Glomerular visceral epithelial cell (primary cell): ENCODE results near the gene SDR39U1.
A peak's percentile ranks its signal among the peaks of the same experiment; 100 is the strongest.

Source experiments
- DNase-seq: peaks from one replicate; pipeline ENCODE4 v3.0.0-alpha.2; 2016; ENCODE audit errors: extremely low spot score

The SDR39U1 gene

DNA sequence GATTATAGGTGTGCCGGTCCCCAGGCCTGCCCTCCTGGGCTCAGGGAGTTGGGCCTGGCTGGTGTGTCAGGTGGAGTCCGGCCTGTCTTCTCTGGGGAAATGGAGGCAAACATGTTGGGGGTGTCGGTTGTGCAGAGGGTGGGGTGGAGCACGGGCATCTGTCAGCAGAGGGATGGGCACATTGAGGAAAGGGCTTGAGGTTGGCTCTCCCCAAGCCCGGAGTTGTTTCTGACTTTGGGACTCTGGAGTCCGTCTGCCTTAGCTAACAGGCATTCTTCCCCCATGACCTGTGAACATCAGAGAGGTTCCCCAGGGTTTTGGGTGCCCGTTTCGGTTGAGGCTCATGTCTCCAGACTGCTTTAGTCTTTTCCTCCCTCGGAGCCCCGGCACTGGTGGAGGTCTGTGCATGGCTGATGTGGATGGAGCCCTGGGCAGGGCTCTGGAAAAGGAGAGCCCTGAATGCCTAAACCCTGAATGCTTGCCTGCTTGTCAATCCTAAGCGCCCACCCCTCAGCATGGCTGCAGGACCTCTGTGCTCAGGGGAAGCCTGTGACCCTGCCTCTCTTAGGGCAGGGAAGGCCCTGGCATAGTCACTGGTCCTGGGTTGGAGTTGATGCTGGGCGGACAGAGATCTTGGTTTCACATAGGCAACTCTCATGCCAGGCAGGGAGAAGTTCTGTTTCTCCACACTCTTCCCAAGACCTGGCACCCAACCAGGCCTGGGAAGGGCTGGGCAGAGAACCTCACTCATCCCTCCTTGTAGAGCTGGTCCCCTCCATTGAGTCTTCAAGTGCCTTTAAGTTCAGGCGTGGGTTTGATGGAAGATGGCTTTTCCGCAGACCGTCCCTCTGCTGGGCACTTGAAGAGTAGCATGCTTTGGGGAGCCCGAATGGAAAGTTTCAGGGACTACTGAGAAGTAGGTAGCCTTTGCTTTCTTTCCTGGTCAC lies 30.9 kb downstream of the SDR39U1 start:
- peak; percentile 24 for DNase-seq

- DNase-seq: no peak
Measured at GRCh38 chr14:24409956-24410355, 32.6 kb downstream of the SDR39U1 start.

DNA sequence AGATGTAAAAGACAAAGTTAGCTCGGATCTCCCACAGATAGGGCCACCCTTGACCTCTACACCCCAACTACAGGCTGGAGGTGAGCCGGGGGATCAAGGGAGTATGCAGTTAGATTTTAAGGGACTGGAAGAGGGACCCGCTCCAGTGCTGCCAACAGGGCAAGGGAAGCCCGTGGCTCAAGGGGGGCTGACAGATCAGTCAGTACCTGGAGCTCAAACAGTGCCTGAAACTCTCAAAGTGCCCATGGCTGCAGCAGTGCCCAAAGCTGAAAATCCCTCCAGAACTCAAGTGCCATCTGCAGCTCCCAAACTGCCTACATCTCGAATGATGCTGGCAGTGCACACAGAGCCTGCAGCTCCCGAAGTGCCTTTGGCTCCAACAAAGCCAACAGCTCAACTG lies 33.4 kb downstream of the SDR39U1 start:
- no peak for DNase-seq

DNA sequence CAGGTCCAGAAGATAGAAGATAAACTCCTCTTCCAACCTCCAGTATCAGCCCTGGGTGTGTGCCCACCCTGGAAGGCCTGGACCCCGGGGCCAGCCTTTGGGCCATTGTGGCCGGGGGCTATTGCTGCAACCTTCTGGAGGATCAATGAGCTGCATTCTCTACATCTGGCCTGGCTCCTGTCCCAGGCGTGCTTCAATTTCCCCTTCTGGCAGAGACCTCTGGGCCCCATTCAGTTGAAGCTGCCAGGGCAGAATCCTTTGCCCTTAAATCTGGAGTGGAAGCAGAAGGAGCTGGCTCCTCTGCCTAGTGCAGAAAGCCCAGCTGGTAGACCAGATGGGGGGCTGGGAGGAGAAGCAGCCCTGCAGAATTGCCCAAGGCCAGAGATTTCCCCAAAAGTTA lies 33.8 kb downstream of the SDR39U1 start:
- DNase-seq: no peak

DNA sequence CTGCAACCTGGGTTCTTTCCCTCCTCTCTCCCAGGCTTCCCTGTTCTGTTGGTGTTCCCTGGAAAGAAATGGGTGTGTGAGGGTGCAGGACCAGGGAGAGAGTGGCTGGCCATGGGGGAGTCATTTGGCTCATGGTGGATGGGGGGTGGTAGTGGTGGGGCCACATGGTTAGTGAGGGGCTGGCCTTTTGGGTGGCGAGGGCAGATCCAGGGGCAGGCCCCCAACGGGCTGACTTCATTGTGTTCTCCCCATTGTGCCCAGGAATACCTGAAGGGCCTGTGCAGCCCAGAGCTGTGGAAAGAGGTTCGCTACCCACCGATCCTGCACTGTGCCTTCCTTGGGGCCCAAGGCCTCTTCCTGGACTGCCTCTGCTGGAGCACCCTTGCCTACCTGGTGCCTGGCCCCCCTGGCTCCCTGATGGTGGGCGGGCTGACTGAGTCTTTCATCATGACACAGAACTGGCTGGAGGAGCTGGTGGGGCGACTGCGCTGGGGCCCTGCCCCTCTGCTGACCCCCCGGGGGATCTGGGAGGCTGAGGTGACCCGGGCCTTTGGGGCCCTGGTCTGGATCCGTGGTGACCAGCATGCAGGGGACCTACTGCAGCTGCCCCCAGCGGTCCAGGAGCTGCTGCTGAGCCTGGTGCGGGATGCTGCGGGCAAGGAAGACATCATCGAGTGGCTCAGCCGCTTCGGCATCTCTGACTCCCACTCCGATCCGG lies 34.8 kb downstream of the SDR39U1 start:
- DNase-seq: no peak

DNA sequence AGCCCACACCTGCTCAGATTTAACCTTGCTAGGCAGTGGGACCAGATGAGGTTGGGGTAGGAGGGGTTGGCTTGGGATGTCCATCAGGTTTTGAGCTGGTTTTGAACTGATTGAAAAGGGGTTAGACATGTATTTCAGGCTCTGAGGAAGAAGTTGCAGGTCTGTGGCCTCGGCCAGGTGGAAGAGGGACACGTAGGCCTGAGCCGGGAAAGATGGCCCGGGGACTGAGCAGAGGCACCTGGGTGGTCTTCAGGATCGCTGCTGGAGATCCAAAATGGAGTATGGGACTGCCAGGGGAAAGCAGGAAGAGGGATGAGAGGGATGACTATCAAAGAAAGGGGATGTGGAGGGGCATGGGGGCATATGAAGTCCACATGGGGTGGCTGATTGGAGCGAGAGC lies 36.2 kb downstream of the SDR39U1 start:
- no peak for DNase-seq

DNA sequence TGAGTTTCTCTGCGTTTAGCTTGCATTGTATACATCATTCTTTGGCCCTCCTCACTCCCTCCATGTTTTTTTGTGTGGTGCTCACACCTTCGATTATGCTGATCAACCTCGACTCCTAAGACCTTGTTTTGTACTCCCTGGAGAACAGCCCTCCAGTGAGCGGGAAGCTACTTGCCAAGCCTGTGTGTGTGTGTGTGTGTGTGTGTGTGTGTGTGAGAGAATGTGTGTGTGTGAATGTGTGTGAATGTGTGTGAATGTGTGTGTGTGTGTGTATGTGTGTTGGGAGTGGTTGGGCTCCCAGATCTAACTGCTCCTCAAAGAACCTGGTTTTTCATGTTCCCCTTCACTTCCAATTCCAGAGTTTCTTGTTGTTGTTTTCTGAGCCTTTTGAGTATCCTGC lies 37.8 kb downstream of the SDR39U1 start:
- no peak for DNase-seq

DNA sequence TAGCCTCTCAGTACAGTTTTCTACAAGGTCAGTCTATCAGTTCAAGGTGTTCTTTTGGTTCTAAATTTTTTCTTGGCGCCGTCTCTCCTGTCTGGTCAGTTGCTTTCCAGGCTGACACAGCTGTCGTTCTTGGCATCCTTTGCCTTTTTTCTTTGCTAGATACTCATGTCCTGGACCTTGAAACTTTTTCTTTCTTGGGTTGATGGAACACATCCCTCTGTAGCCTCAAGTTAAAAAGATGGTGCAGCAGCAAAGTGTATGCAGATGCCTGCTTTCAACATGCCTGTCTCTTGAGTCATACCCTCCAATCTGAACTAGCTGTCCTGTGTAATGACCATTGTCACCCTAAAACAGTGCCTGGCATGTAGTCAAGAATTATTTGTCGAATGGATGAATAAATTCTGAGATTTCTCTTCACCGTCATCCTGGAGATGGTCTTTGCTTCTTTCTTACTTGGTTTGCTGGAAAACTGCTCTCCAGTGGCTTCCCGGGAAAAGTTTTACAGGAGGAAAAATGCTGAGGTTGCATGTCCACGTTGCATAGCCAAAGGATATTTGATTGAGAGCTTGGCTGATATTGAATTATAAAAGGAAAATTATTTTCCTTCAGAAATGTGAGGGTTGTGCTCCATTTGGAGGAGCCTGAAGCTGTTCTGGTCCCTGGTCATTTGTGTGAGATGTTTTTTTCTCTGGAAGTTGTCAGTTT lies 39.1 kb downstream of the SDR39U1 start:
- DNase-seq: no peak

- no peak for DNase-seq
Measured at GRCh38 chr14:24401810-24402702, 40.5 kb downstream of the SDR39U1 start.

GRCh38 chr14:24399999-24400718 lies 42.4 kb downstream of the SDR39U1 start:
- no peak for DNase-seq

DNA sequence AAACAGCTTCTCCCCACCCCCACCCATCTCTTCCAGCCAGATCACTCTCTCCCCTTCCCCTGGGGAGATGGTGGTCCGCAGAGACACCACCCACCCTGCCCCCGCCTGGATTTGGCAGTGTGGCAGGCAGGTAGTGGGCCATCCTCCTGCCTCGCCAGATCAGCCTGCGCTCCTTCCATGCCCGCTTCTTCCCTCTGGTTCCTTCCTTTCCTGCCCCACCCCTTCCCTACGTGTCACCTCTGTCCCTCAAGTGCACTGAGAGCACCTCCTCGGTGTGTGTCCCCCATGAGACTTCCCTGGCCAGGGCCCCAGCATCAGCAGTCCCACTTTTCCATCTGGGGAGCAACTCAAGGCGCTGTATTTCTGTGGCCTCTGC lies 43.1 kb downstream of the SDR39U1 start:
- no peak for DNase-seq

DNA sequence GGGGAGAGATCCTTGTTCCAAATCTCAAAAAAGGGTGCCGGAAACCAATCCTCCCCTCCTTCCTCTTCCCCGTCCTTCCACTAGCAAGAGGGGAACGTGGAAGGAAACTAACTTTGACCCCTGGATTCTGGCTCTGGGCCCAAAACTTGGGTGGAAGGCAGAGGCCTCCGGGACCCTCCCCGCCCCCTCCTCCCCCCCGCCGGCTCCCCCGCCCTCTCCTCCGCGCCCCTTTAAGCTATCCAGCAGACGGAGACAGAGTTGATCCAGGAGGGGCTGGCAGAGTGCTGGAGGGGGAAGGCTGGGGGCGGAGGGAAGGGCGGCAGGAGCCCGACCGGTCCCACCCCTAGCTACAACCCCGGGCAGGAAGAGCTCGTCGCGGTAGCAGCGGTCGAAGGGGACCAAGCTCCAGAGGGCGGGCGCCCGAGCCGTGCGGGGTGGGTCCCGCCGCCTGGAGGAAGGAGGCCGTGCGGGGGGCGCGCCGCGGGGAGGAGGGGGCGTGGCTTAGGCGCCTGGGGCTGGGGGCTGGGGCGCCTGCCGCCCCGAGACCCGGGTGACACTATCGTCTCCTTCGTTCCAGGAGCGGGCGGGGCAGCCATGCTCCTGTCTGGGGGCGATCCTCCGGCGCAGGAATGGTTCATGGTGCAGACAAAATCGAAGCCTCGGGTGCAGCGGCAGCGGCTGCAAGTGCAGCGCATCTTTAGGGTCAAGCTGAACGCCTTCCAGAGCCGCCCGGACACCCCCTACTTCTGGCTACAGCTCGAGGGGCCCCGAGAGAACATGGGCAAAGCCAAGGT lies 43.7 kb downstream of the SDR39U1 start, which contains the start of gene NYNRIN:
TSS of gene NYNRIN (plus strand) at position 351 of the 794 bp plus-strand sequence. CDS start at position 595, 244 bp downstream.
- DNase-seq: no peak

DNA sequence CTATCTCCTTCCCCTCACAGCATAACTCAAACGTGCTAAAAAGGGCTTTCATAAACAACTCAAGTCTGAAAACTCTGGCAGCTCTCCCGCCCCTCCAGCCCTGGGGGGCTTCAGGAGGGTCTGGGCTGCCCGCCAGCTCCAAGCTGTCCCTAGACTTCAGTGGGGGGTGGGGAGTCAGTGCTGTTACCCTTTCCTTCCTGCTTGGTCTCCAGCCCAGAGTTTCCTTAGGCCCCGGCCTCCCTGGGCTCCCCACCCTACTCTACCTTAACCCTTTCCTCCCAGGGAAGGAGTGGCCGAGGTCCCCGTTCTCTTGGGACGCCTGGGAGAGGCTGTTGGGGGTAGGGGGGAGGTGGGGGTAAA lies 44.3 kb downstream of the SDR39U1 start:
- no peak for DNase-seq

DNA sequence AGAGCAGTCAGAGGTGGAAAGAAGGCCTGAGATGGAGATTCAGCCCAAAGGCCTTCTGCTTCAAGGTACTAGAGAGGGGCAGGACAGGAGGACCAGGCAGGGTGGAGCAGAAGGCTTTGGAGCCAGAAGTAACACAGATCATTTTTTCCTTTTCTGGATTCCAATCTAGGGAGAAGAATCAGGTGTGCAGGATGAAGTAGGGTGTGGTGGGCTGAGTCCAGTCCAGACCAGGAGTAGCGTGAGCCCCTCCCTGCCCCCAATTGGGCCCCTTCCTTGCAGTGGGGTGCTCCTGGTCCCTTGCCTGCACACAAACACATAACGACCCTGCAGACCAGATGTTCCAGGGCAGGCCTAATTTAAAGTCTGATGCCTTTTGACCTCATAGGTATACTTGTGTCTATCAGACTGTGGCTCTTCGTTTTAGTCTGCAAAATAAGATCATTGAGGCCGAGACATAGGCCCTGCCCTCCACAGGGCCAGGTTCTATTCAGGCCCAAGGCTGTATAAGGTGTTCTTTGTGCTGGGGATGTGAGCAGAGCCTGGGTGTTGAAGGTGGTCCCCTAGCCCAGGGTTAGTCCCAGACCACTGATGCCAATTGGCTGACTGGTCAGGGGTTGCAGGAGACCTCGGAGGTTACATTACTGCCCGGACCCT lies 44.8 kb downstream of the SDR39U1 start:
- DNase-seq: no peak

DNA sequence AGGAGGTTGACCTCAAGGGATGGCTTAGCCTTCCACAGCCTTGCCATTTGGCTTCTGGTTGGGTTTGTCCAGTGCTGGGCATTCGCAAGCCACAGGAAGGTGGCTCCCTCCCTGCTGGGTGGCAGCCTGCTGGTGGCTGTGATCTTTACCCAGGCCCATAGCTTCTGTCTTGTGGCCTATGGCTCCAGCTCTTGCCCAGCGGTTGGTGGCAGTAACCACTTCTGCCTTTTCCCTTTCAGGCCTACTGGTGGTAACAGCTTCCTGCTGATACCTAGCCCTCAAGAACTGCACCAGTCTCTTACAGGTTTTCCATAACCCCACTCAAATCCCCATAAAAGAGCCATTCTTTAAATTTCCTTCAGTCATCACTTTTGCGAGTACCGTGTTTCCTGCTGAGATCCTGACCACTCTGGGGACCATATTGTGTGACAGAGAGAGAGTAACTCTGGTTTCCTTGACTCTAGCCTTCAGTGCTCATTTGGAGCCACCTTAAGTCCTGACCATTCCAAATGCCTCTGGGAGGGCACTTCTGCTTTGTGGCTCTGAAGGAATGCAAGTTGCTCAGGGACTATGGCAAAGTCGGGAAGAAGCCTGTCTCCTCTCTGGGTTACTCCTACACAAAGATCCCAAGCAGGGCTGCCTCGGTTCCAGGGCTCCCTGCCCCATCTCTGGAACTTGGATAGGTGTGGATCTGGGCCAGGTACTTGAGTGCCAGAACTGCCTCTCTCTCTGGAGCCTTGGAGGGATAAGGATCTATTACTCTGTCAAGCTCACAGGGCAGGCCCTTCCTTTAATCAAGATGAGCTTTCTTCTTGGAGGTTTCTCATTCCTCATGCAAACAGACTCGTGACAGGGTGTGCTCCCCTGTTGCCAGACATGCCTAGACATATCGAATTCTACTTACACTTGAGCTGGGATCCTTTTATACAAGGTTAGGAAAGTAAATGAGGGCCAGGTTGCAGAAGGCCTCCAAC lies 46.7 kb downstream of the SDR39U1 start:
- no peak for DNase-seq

GRCh38 chr14:24394275-24394674 lies 48.3 kb downstream of the SDR39U1 start:
- DNase-seq: no peak

- no peak for DNase-seq
Measured at GRCh38 chr14:24392325-24393091, 50.1 kb downstream of the SDR39U1 start.
